H9 (cell line): ENCODE results near the gene ATAD2B. TPM values are rescaled to one million over a fixed set of nuclear protein-coding genes. Genes with fewer than 3 reads are reported as not detected.

Experiments used
- DNase-seq: peaks from one replicate; pipeline ENCODE4 v3.0.0-alpha.2; 2017
- H2AFZ ChIP-seq: one replicate; pipeline ENCODE4 v1.6.1; 2013; ENCODE audit warnings: mild to moderate bottlenecking, low read length, control low read depth, moderate library complexity
- H2AK5ac ChIP-seq: 2 replicates; pipeline ENCODE4 v1.6.1; 2013; ENCODE audit warnings: low read length, control low read depth, mixed read lengths; ENCODE audit not compliant: insufficient read length
- H2BK120ac ChIP-seq: one replicate; pipeline ENCODE4 v1.6.1; 2013; ENCODE audit warnings: low read depth, mild to moderate bottlenecking, low read length, control low read depth, inconsistent platforms; ENCODE audit not compliant: poor library complexity, severe bottlenecking
- H2BK12ac ChIP-seq: 2 replicates; pipeline ENCODE4 v1.6.1; 2013; ENCODE audit warnings: low read length, control low read depth, mixed read lengths, low read depth; ENCODE audit not compliant: insufficient read length
- H2BK15ac ChIP-seq: 2 replicates; pipeline ENCODE4 v1.6.1; 2013; ENCODE audit warnings: low read depth, low read length, control low read depth
- H2BK20ac ChIP-seq: one replicate; pipeline ENCODE4 v1.6.1; 2013; ENCODE audit warnings: low read depth, mild to moderate bottlenecking, low read length, control low read depth, inconsistent platforms; ENCODE audit not compliant: poor library complexity, severe bottlenecking
- H2BK5ac ChIP-seq: 2 replicates; pipeline ENCODE4 v1.6.1; 2013; ENCODE audit warnings: low read length, control low read depth, mixed read lengths; ENCODE audit not compliant: insufficient read length
- H3K14ac ChIP-seq: 2 replicates; pipeline ENCODE4 v1.6.1; 2013; ENCODE audit warnings: low read length, control low read depth; ENCODE audit not compliant: insufficient read depth
- H3K18ac ChIP-seq: 2 replicates; pipeline ENCODE4 v1.6.1; 2013; ENCODE audit warnings: low read depth, mild to moderate bottlenecking, mixed read lengths, low read length, control low read depth; ENCODE audit not compliant: insufficient read length
- H3K23ac ChIP-seq: 2 replicates; pipeline ENCODE4 v1.6.1; 2013; ENCODE audit warnings: low read length, control low read depth, mixed read lengths, low read depth; ENCODE audit not compliant: insufficient read length
- H3K23me2 ChIP-seq: 2 replicates; pipeline ENCODE4 v1.6.1; 2013; ENCODE audit warnings: low read depth, mild to moderate bottlenecking, mixed read lengths, low read length, control low read depth; ENCODE audit not compliant: insufficient read length, poor library complexity, severe bottlenecking
- H3K27ac ChIP-seq: 2 replicates; pipeline ENCODE4 v1.5.1; 2013; ENCODE audit warnings: low read length, control low read depth, mixed read lengths, low read depth; ENCODE audit not compliant: insufficient read length
- H3K27me3 ChIP-seq: 2 replicates; pipeline ENCODE4 v1.6.1; 2013; ENCODE audit warnings: low read length, control low read depth, inconsistent platforms; ENCODE audit not compliant: insufficient read depth
- H3K4ac ChIP-seq: 2 replicates; pipeline ENCODE4 v1.6.1; 2013; ENCODE audit warnings: low read depth, mild to moderate bottlenecking, control low read depth, inconsistent platforms, low read length, moderate library complexity
- H3K4me1 ChIP-seq: 2 replicates; pipeline ENCODE4 v1.6.1; 2013; ENCODE audit warnings: low read length, control low read depth, inconsistent platforms; ENCODE audit not compliant: insufficient read depth
- H3K4me2 ChIP-seq: 2 replicates; pipeline ENCODE4 v1.6.1; 2013; ENCODE audit warnings: low read length, control low read depth, mixed read lengths; ENCODE audit not compliant: insufficient read length, insufficient read depth
- H3K56ac ChIP-seq: 2 replicates; pipeline ENCODE4 v1.6.1; 2013; ENCODE audit warnings: low read depth, mild to moderate bottlenecking, mixed read lengths, low read length, control low read depth; ENCODE audit not compliant: insufficient read length
- H3K79me1 ChIP-seq: 2 replicates; pipeline ENCODE4 v1.6.1; 2013; ENCODE audit warnings: low read depth, mild to moderate bottlenecking, moderate library complexity, low read length, control low read depth, inconsistent platforms; ENCODE audit not compliant: insufficient read depth, poor library complexity, severe bottlenecking
- H3K79me2 ChIP-seq: 2 replicates; pipeline ENCODE4 v1.6.1; 2013; ENCODE audit warnings: low read length, control low read depth, inconsistent platforms; ENCODE audit not compliant: insufficient read depth
- H3K9ac ChIP-seq: 2 replicates; pipeline ENCODE4 v1.6.1; 2013; ENCODE audit warnings: low read length, control low read depth, mixed read lengths; ENCODE audit not compliant: insufficient read length; ENCODE audit errors: extremely low read depth
- H3K9me3 ChIP-seq: one replicate; pipeline ENCODE4 v1.6.1; 2013; ENCODE audit warnings: low read depth, low read length, inconsistent platforms; ENCODE audit not compliant: control insufficient read depth
- H3T11ph ChIP-seq: one replicate; pipeline ENCODE4 v1.6.1; 2013; ENCODE audit warnings: mild to moderate bottlenecking, low read length, control low read depth, inconsistent platforms
- H4K20me1 ChIP-seq: one replicate; pipeline ENCODE4 v1.6.1; 2013; ENCODE audit not compliant: control insufficient read depth, insufficient read length, insufficient read depth
- H4K5ac ChIP-seq: 2 replicates; pipeline ENCODE4 v1.6.1; 2013; ENCODE audit warnings: low read depth, mild to moderate bottlenecking, mixed read lengths, low read length, control low read depth; ENCODE audit not compliant: insufficient read length
- H4K8ac ChIP-seq: replicated peaks from 2 replicates; pipeline ENCODE4 v1.6.1; 2013; ENCODE audit warnings: low read length, control low read depth, mixed read lengths, low read depth; ENCODE audit not compliant: insufficient read length
- H4K91ac ChIP-seq: 2 replicates; pipeline ENCODE4 v1.6.1; 2013; ENCODE audit warnings: low read depth, mild to moderate bottlenecking, moderate library complexity, mixed read lengths, low read length, control low read depth; ENCODE audit not compliant: insufficient read length
- H3K27ac Mint-ChIP-seq, 3 experiments: 2 replicates in 2 of 3; 3 replicates in 1 of 3; pipeline ENCODE4 v1.8.0; 2020 to 2021; ENCODE audit warnings: mixed read lengths in 3 of 3, mild to moderate bottlenecking in 1 of 3, moderate library complexity in 1 of 3
- H3K27me3 Mint-ChIP-seq: 2 replicates; pipeline ENCODE4 v1.8.0; 2021; ENCODE audit warnings: low read depth, mild to moderate bottlenecking, moderate library complexity, mixed read lengths
- H3K36me3 Mint-ChIP-seq, 3 experiments: 2 replicates in 2 of 3; 3 replicates in 1 of 3; pipeline ENCODE4 v1.8.0; 2020 to 2021; ENCODE audit warnings: low read depth in 3 of 3, mixed read lengths in 3 of 3; ENCODE audit not compliant: insufficient read depth in 1 of 3
- H3K4me1 Mint-ChIP-seq, 2 experiments: 2 replicates each; pipeline ENCODE4 v1.8.0; 2020; ENCODE audit warnings: mixed read lengths in 2 of 2
- H3K4me3 Mint-ChIP-seq, 2 experiments: 2 replicates in 1 of 2; 3 replicates in 1 of 2; pipeline ENCODE4 v1.8.0; 2020 to 2021; ENCODE audit warnings: mild to moderate bottlenecking in 2 of 2, mixed read lengths in 2 of 2, moderate library complexity in 1 of 2
- H3K9me3 Mint-ChIP-seq, 2 experiments: 2 replicates in 1 of 2; 3 replicates in 1 of 2; pipeline ENCODE4 v1.8.0; 2020; ENCODE audit warnings: mild to moderate bottlenecking in 2 of 2, mixed read lengths in 2 of 2, moderate library complexity in 1 of 2
- WGBS: extraction: QIAGEN DNeasy Blood & Tissue Kit; methylation state at CpG from one replicate; pipeline ENCODE4 v1.1.7; 2013; ENCODE audit warnings: missing lambda C conversion rate, low lambda C conversion rate, mixed read lengths; ENCODE audit not compliant: insufficient read length; ENCODE audit errors: extremely low coverage; 5-methylcytosine and 5-hydroxymethylcytosine counted together
- total RNA-seq: library from RNA; stranded (reverse); gene quantifications from 2 replicates; pipeline ENCODE4 v1.2.1, GENCODE V29; 2021
- TF ChIP-seq, protein P1 (sequence below): fragments of 200-600 bp; sonication (generic); conservative IDR thresholded peaks from 3 replicates; pipeline ENCODE4 v1.8.0; 2021; ENCODE audit warnings: antibody characterized with exemption, mild to moderate bottlenecking

The ATAD2B gene
- total RNA-seq, 1 experiment from 2014 or later: 21.4 TPM

DNA sequence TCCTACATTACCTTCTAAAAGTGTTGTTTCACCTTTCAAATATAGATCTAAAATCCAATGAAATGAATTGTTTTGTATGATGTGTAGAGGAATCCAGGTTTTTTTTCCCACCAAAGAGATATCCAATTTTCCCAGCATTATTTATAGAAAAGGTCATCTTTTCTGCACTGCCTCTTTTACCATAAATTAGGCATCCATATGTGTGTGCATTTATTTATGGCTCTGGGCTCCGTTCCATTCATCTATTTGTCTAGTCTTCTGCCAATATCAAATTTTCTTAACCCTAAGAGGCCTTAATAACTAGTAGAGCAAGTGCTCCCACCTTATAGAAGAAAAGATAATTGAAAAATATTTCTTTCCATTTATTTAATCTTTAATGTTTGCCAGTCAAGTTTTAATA is 88.3 kb downstream of the ATAD2B start:
- H3K9me3 ChIP-seq: no peaks in the 10 kb centered on the region
- Mint-ChIP-seq H3K27ac (no peak overlapping the region), H3K4me1 (peaks cover 8 to 14% of the 10 kb centered on the region in 2 experiments), H3K9me3 (peaks cover 4 to 5% of the 10 kb centered on the region in 2 experiments; a peak in 4 of 5 replicates), H3K4me3 (no peak overlapping the region), H3K27me3 (no peaks in the 10 kb centered on the region), H3K36me3 (peaks cover 29 to 49% (median 39%) of the 10 kb centered on the region in 3 experiments)
- H3K4me1 ChIP-seq: no peaks in the 10 kb centered on the region
- no peak overlapping the region for H4K8ac ChIP-seq
- H3K4me2 ChIP-seq: no peak overlapping the region
- H2BK15ac ChIP-seq: no peak overlapping the region
- no peak overlapping the region for H3K4ac ChIP-seq
- no peak overlapping the region for H2BK120ac ChIP-seq
- DNase-seq: no peak
- H4K5ac ChIP-seq: no peak overlapping the region
- H3K27ac ChIP-seq: no peak overlapping the region
- H2BK12ac ChIP-seq: no peak overlapping the region
- no peak overlapping the region for H3K56ac ChIP-seq
- no peaks in the 10 kb centered on the region for H3K79me1 ChIP-seq
- H3K9ac ChIP-seq: no peak overlapping the region
- TF ChIP-seq, protein P1, sequence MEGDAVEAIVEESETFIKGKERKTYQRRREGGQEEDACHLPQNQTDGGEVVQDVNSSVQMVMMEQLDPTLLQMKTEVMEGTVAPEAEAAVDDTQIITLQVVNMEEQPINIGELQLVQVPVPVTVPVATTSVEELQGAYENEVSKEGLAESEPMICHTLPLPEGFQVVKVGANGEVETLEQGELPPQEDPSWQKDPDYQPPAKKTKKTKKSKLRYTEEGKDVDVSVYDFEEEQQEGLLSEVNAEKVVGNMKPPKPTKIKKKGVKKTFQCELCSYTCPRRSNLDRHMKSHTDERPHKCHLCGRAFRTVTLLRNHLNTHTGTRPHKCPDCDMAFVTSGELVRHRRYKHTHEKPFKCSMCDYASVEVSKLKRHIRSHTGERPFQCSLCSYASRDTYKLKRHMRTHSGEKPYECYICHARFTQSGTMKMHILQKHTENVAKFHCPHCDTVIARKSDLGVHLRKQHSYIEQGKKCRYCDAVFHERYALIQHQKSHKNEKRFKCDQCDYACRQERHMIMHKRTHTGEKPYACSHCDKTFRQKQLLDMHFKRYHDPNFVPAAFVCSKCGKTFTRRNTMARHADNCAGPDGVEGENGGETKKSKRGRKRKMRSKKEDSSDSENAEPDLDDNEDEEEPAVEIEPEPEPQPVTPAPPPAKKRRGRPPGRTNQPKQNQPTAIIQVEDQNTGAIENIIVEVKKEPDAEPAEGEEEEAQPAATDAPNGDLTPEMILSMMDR: no peak
- H4K91ac ChIP-seq: no peak overlapping the region
- no peaks in the 10 kb centered on the region for H3K79me2 ChIP-seq
- H2BK5ac ChIP-seq: no peak overlapping the region
- no peak overlapping the region for H3K18ac ChIP-seq
- H3K23me2 ChIP-seq: no peaks in the 10 kb centered on the region
- no peak overlapping the region for H3K14ac ChIP-seq
- no peak overlapping the region for H2BK20ac ChIP-seq
- no peaks in the 10 kb centered on the region for H4K20me1 ChIP-seq
- H3K23ac ChIP-seq: no peak overlapping the region
- WGBS: no CpG with 5 or more reads among the region's 1 CpG
- no peak overlapping the region for H2AFZ ChIP-seq
- no peak overlapping the region for H2AK5ac ChIP-seq
- no peak overlapping the region for H3T11ph ChIP-seq
- H3K27me3 ChIP-seq: no peaks in the 10 kb centered on the region
